IMR-90 (cell line): ENCODE measurements around the gene IGDCC3. TPM values are rescaled to one million over a fixed set of nuclear protein-coding genes. Genes with fewer than 3 reads are reported as not detected.

Experiments used
- ATAC-seq: fragments of 200-7000 bp; cut with Tn5 transposase; 2 replicates; pipeline ENCODE4 v1.9.1; 2020; ENCODE audit warnings: low read depth, mild to moderate bottlenecking, moderate library complexity
- BruUV-seq: library from RNA; stranded (reverse); fragments of 400-500 nt; replicated peaks from 2 replicates; lab custom pipeline; 2021; lab: Mats Ljungman, UMichigan
- CTCF ChIA-PET: fragments of 300-600 bp; formaldehyde crosslinking; extraction: SDS; loops from one replicate; lab custom pipeline; 2021; ENCODE audit warnings: antibody characterized with exemption; lab: Yijun Ruan, JAX
- POLR2A ChIA-PET: fragments of 300-600 bp; sonication (Branson Sonifier 250); formaldehyde crosslinking; loops from one replicate; lab custom pipeline; 2022; ENCODE audit warnings: antibody characterized with exemption; ENCODE audit not compliant: unreplicated experiment; lab: Charles Lee
- DNase-seq: peaks from one replicate; pipeline ENCODE4 v3.0.0; 2013
- H2AFZ ChIP-seq: replicated peaks from 2 replicates; pipeline ENCODE3; 2013; ENCODE audit warnings: low read length, mild to moderate bottlenecking; ENCODE audit not compliant: poor library complexity
- H2AK5ac ChIP-seq: 2 replicates; pipeline ENCODE4 v1.6.1; 2013; ENCODE audit warnings: low read depth, low read length, inconsistent platforms
- H2AK9ac ChIP-seq: replicated peaks from 2 replicates; pipeline ENCODE3; 2013; ENCODE audit warnings: mild to moderate bottlenecking, low read depth, low read length, moderate library complexity; ENCODE audit not compliant: poor library complexity
- H2BK120ac ChIP-seq: 2 replicates; pipeline ENCODE4 v1.6.1; 2013; ENCODE audit warnings: low read depth, low read length, inconsistent platforms
- H2BK15ac ChIP-seq: 3 replicates; pipeline ENCODE4 v1.6.1; 2013; ENCODE audit warnings: low read depth, low read length, inconsistent platforms
- H2BK20ac ChIP-seq: 2 replicates; pipeline ENCODE4 v1.6.1; 2013; ENCODE audit warnings: low read depth, mild to moderate bottlenecking, inconsistent platforms, low read length, moderate library complexity
- H2BK5ac ChIP-seq: 2 replicates; pipeline ENCODE4 v1.6.1; 2013; ENCODE audit warnings: mild to moderate bottlenecking, low read depth, low read length, inconsistent platforms; ENCODE audit not compliant: poor library complexity, severe bottlenecking
- H3K14ac ChIP-seq: replicated peaks from 2 replicates; pipeline ENCODE4 v1.6.1; 2013; ENCODE audit warnings: low read depth, low read length, inconsistent platforms
- H3K18ac ChIP-seq: 2 replicates; pipeline ENCODE4 v1.6.1; 2013; ENCODE audit warnings: low read depth, low read length, control low read depth
- H3K23ac ChIP-seq: 2 replicates; pipeline ENCODE4 v1.6.1; 2013; ENCODE audit warnings: low read depth, low read length, inconsistent platforms
- H3K27ac ChIP-seq: 2 replicates; pipeline ENCODE4 v1.5.1; 2013; ENCODE audit warnings: mild to moderate bottlenecking, control low read depth, low read length; ENCODE audit not compliant: insufficient read depth
- H3K27me3 ChIP-seq: 2 replicates; pipeline ENCODE4 v1.6.1; 2013; ENCODE audit warnings: low read length; ENCODE audit not compliant: control insufficient read depth, insufficient read depth
- H3K36me3 ChIP-seq: 2 replicates; pipeline ENCODE4 v1.6.1; 2013; ENCODE audit warnings: low read length, mixed read lengths; ENCODE audit not compliant: control insufficient read depth, insufficient read depth
- H3K4ac ChIP-seq: 2 replicates; pipeline ENCODE4 v1.6.1; 2013; ENCODE audit warnings: low read depth, low read length, inconsistent platforms
- H3K4me1 ChIP-seq: 2 replicates; pipeline ENCODE4 v1.6.1; 2013; ENCODE audit warnings: low read length, mixed read lengths; ENCODE audit not compliant: control insufficient read depth, insufficient read depth
- H3K4me2 ChIP-seq: 2 replicates; pipeline ENCODE4 v1.6.1; 2013; ENCODE audit warnings: low read depth, mild to moderate bottlenecking, control low read depth, low read length, moderate library complexity
- H3K4me3 ChIP-seq: 2 replicates; pipeline ENCODE4 v1.5.1; 2013; ENCODE audit warnings: low read depth, mild to moderate bottlenecking, control low read depth, low read length, moderate library complexity; ENCODE audit not compliant: insufficient read depth
- H3K56ac ChIP-seq: 2 replicates; pipeline ENCODE4 v1.6.1; 2013; ENCODE audit warnings: low read length, inconsistent platforms; ENCODE audit not compliant: insufficient read depth; ENCODE audit errors: extremely low read depth
- H3K79me1 ChIP-seq, 2 experiments: 2 replicates each; pipeline ENCODE4 v1.6.1; 2013; ENCODE audit warnings: low read length in 2 of 2, inconsistent platforms in 1 of 2, low read depth in 1 of 2
- H3K9ac ChIP-seq: 2 replicates; pipeline ENCODE4 v1.6.1; 2013; ENCODE audit warnings: low read depth, low read length, control low read depth
- H3K9me1 ChIP-seq: 2 replicates; pipeline ENCODE4 v1.6.1; 2013; ENCODE audit warnings: low read length, inconsistent platforms; ENCODE audit not compliant: insufficient read depth
- H3K9me3 ChIP-seq: 2 replicates; pipeline ENCODE4 v1.6.1; 2013; ENCODE audit warnings: low read length; ENCODE audit not compliant: control insufficient read depth, insufficient read depth
- H4K20me1 ChIP-seq: 2 replicates; pipeline ENCODE4 v1.6.1; 2013; ENCODE audit warnings: low read length, inconsistent platforms; ENCODE audit not compliant: insufficient read depth
- H4K5ac ChIP-seq: 2 replicates; pipeline ENCODE4 v1.6.1; 2013; ENCODE audit warnings: mild to moderate bottlenecking, low read depth, low read length, control low read depth
- H4K8ac ChIP-seq, 2 experiments: 2 replicates each; pipeline ENCODE4 v1.6.1; 2013; ENCODE audit warnings: low read depth in 2 of 2, low read length in 2 of 2, control low read depth in 1 of 2, inconsistent platforms in 1 of 2
- H4K91ac ChIP-seq: 2 replicates; pipeline ENCODE4 v1.6.1; 2013; ENCODE audit warnings: low read depth, low read length, inconsistent platforms; ENCODE audit not compliant: insufficient read depth
- BHLHE40 ChIP-seq: fragments of 150-350 bp; IDR thresholded peaks from 2 replicates; pipeline ENCODE4 v1.6.1; 2016; ENCODE audit warnings: mild to moderate bottlenecking, low read depth, low read length
- RAD21 ChIP-seq: IDR thresholded peaks from 2 replicates; pipeline ENCODE4 v1.6.1; 2012; ENCODE audit warnings: low read length, improper control_type of control experiment
- RFX5 ChIP-seq: IDR thresholded peaks from 2 replicates; pipeline ENCODE4 v1.8.0; 2012; ENCODE audit warnings: low read depth, mild to moderate bottlenecking, low read length, moderate library complexity
- WGBS, 2 experiments: methylation state at CpG; one replicate each; pipeline versions ENCODE4 v1.1.5 to v1.1.7; 2013; ENCODE audit warnings: missing lambda C conversion rate in 2 of 2; ENCODE audit not compliant: insufficient read length in 1 of 2; ENCODE audit errors: extremely low coverage in 2 of 2; 5-methylcytosine and 5-hydroxymethylcytosine counted together
- dilution Hi-C: fragments of 300-500 bp; cut with HindIII; formaldehyde crosslinking; loops from one replicate; pipeline ENCODE4 v1.14.3; 2018; ENCODE audit warnings: low sequenced_read_pairs; ENCODE audit not compliant: unreplicated experiment
- in situ Hi-C: fragments of 300-500 bp; cut with MboI; formaldehyde crosslinking; loops from 3 replicates; pipeline ENCODE4 v1.14.3; 2019; ENCODE audit warnings: low sequenced_read_pairs, inconsistent platforms, mixed read lengths
- intact Hi-C: fragments of 100-400 bp; cut with micrococcal nuclease; formaldehyde crosslinking; loops from 2 replicates; pipeline ENCODE4 v1.10.0; 2022
- polyA plus RNA-seq, 3 experiments: library from polyadenylated mRNA; depleted of rRNA; stranded (reverse); fragments of >200 nt; gene quantifications; 2 replicates each; pipeline ENCODE4 v1.2.3, GENCODE V29; 2012; ENCODE audit warnings: low replicate concordance in 1 of 3
- total RNA-seq: library from RNA; depleted of rRNA; stranded (reverse); fragments of >200 nt; gene quantifications from 2 replicates; pipeline ENCODE4 v1.2.3, GENCODE V29; 2012
- TF ChIP-seq, protein P1 (sequence below): fragments of 150-350 bp; IDR thresholded peaks from 2 replicates; pipeline ENCODE4 v1.6.1; 2017; ENCODE audit warnings: mild to moderate bottlenecking, antibody characterized with exemption, low read length, low read depth
- TF ChIP-seq, protein P2 (sequence below): conservative IDR thresholded peaks from 2 replicates; pipeline ENCODE4 v1.5.1; 2012; ENCODE audit warnings: mild to moderate bottlenecking, low read depth, low read length, improper control_type of control experiment

The IGDCC3 gene
- total and polyA plus RNA-seq, 2 of the 4 experiments (the other 2 are of a cell fraction), result 0.18 to 0.19 TPM

DNA sequence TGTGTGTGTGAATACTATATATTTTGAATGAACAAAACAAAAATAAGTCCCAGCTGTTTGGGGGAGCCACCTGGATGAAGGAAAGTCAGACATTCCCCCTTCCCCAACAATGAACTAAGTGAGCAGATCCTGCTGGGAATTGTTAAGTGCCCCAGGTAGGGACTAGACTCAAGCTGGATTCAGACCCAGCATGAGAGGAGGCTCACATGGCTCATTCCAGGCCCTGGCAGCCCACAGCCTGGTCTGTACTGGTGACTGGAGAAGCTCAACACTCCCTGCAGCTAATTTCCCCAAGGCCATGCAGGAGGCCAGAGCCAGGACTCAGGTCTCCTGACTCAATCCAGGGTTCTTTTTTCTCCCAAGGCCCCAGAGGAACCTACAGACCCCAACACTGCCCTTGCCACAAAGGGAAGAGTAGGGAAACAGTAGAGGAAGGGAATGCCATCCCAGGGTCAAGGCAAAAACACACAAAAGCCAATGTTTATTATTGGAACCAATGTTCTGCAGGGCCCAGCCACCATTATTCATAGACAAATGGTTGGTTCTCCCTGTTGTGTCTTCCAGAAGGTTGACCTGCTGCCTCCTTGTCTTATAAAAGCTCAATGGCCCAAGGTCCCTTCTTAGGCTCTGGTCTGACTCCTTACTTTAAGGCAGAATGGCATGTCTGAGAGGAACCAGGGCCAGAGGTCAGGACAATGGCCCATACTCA lies 35.4 kb upstream of the IGDCC3 start (continued):
- TF ChIP-seq RFX5, result no peak

DNA sequence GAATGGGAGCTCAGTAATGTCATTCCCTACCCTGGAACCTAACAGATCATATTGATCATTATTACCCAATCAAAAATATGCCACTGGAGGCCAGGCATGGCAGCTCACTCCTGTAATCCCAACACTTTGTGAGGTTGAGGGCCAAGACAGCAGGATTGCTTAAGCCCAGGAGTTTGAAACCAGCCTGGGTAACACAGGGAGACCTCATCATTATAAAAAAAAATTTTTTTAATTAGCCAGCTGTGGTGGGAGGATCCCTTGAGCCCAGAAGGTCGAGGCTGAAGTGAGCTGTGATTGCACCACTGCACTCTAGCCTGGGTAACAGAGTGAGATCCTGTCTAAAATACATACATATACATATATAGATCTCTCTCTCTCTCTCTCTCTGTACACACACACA lies 34.8 kb upstream of the IGDCC3 start:
- Histone ChIP-seq H3K9ac (no peak overlapping the region), H2BK15ac (no peak overlapping the region), H3K4ac (no peak overlapping the region), H4K8ac (no peak overlapping the region), H3K27me3 (peaks cover 2% of the 10 kb centered on the region; the same call in 1 of the 2 replicates), H2AK5ac (no peak overlapping the region), H2BK20ac (no peak overlapping the region), H3K9me3 (no peaks in the 10 kb centered on the region), H3K4me1 (peaks cover 17% of the 10 kb centered on the region), H3K36me3 (no peaks in the 10 kb centered on the region), H3K79me1 (peaks cover 0 to 11% of the 10 kb centered on the region in 2 experiments; a peak in 1 of 4 replicates), H3K27ac (no peak overlapping the region), H3K18ac (no peak overlapping the region), H2AK9ac (no peak overlapping the region), H3K9me1 (peaks cover 16% of the 10 kb centered on the region), H3K4me3 (no peak overlapping the region), H2AFZ (no peak overlapping the region), H4K5ac (no peak overlapping the region), H3K56ac (no peak overlapping the region), H2BK120ac (no peak overlapping the region), H4K20me1 (no peaks in the 10 kb centered on the region), H4K91ac (no peak overlapping the region), H3K14ac (no peak overlapping the region), H2BK5ac (no peak overlapping the region), H3K23ac (no peak overlapping the region), H3K4me2 (no peak overlapping the region)
- DNase-seq, result no peak
- dilution Hi-C loops (no loop called here), in situ Hi-C loops (no loop called here), intact Hi-C loops (no loop called here)
- no TSS peak for BruUV-seq
- ChIA-PET POLR2A (interaction anchor here (0.6 to 1.1 kb wide), 2 partner anchors 9 to 20 kb away, joined by 3 read pairs; no protein-coding TSS in a partner anchor), CTCF (interaction anchor here (1.1 kb wide), 1 partner anchor 12 kb away, joined by 4 read pairs; no protein-coding TSS in a partner anchor)
- ATAC-seq, result no peak
- WGBS, 2 experiments, result no CpG with 5 or more reads among the region's 1 CpG
- TF ChIP-seq, protein P1, sequence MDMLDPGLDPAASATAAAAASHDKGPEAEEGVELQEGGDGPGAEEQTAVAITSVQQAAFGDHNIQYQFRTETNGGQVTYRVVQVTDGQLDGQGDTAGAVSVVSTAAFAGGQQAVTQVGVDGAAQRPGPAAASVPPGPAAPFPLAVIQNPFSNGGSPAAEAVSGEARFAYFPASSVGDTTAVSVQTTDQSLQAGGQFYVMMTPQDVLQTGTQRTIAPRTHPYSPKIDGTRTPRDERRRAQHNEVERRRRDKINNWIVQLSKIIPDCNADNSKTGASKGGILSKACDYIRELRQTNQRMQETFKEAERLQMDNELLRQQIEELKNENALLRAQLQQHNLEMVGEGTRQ, result no peak
- no peak for TF ChIP-seq RAD21
- TF ChIP-seq RFX5, result no peak
- TF ChIP-seq BHLHE40, result no peak
- TF ChIP-seq, protein P2, sequence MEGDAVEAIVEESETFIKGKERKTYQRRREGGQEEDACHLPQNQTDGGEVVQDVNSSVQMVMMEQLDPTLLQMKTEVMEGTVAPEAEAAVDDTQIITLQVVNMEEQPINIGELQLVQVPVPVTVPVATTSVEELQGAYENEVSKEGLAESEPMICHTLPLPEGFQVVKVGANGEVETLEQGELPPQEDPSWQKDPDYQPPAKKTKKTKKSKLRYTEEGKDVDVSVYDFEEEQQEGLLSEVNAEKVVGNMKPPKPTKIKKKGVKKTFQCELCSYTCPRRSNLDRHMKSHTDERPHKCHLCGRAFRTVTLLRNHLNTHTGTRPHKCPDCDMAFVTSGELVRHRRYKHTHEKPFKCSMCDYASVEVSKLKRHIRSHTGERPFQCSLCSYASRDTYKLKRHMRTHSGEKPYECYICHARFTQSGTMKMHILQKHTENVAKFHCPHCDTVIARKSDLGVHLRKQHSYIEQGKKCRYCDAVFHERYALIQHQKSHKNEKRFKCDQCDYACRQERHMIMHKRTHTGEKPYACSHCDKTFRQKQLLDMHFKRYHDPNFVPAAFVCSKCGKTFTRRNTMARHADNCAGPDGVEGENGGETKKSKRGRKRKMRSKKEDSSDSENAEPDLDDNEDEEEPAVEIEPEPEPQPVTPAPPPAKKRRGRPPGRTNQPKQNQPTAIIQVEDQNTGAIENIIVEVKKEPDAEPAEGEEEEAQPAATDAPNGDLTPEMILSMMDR, result no peak
